ENCODE results near the gene MYLK4. TPM values are rescaled to one million over a fixed set of nuclear protein-coding genes. Genes with fewer than 3 reads are reported as not detected.

MYLK4 gene
- total and polyA plus RNA-seq, 8 donors = 0.52 to 1.8 (median 1.2) TPM

DNA sequence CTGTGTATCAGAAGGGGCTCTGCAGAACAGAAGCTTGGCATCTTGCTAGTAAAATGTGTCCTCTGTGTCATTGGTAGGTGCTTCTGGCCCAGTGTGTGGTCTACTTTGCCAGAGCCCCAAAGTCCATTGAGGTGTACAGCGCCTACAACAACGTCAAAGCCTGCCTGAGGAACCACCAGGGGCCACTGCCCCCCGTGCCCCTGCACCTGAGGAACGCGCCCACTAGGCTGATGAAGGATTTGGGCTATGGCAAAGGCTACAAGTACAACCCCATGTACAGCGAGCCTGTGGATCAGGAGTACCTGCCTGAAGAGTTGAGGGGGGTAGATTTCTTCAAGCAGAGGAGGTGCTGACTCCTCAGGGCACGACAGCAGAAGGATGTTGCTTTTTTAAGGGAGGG is 34.2 kb upstream of the MYLK4 start:
- Histone ChIP-seq H3K27ac (peak overlapping the region in 1 of 2 donors; percentile 16), H3K4me1 (peaks cover 0 to 13% of the 10 kb centered on the region in 2 donors), H3K4me3 (no peak overlapping the region), H3K9me3 (no peaks in the 10 kb centered on the region), H3K27me3 (no peaks in the 10 kb centered on the region), H3K36me3 (peaks cover 0 to 50% of the 10 kb centered on the region in 2 donors)
- TF ChIP-seq, protein P1, sequence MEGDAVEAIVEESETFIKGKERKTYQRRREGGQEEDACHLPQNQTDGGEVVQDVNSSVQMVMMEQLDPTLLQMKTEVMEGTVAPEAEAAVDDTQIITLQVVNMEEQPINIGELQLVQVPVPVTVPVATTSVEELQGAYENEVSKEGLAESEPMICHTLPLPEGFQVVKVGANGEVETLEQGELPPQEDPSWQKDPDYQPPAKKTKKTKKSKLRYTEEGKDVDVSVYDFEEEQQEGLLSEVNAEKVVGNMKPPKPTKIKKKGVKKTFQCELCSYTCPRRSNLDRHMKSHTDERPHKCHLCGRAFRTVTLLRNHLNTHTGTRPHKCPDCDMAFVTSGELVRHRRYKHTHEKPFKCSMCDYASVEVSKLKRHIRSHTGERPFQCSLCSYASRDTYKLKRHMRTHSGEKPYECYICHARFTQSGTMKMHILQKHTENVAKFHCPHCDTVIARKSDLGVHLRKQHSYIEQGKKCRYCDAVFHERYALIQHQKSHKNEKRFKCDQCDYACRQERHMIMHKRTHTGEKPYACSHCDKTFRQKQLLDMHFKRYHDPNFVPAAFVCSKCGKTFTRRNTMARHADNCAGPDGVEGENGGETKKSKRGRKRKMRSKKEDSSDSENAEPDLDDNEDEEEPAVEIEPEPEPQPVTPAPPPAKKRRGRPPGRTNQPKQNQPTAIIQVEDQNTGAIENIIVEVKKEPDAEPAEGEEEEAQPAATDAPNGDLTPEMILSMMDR (IDR thresholded peaks at IDR 0.05) = no peak
- intact Hi-C loops (cut with DNase I) = no loop called here
- DNase-seq (no peak), ATAC-seq (no peak)

DNA sequence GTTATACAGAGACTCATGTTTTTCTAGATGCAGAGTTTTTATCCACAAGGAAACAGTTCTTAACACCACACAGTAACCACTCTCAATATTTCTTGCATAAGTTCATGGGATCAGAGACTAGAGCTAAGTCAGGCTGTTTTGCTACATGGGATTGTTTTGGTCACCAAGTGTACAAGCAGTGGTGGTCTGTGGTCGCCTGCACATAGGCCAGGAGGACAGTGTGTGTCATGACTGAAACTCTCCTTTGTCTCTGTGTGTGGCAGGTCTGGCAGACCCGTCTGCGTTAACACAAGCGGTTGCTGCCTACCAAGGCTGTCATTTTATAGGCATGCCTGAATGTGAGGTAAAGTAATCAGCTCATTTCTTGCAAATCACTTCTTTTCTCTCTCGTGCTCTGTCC is 33.3 kb upstream of the MYLK4 start:
- DNase-seq (no peak), ATAC-seq (peak; percentile 6)
- H3K9me3 ChIP-seq = no peaks in the 10 kb centered on the region
- intact Hi-C loops (cut with DNase I) = no loop called here
- TF ChIP-seq, protein P1 (IDR thresholded peaks at IDR 0.05) = no peak
- no peaks in the 10 kb centered on the region for H3K27me3 ChIP-seq
- peaks cover 0 to 59% of the 10 kb centered on the region in 2 donors for H3K36me3 ChIP-seq
- H3K4me1 ChIP-seq = peaks cover 0 to 13% of the 10 kb centered on the region in 2 donors
- peak overlapping the region; percentile 11 to 16 for H3K27ac ChIP-seq
- no peak overlapping the region for H3K4me3 ChIP-seq

DNA sequence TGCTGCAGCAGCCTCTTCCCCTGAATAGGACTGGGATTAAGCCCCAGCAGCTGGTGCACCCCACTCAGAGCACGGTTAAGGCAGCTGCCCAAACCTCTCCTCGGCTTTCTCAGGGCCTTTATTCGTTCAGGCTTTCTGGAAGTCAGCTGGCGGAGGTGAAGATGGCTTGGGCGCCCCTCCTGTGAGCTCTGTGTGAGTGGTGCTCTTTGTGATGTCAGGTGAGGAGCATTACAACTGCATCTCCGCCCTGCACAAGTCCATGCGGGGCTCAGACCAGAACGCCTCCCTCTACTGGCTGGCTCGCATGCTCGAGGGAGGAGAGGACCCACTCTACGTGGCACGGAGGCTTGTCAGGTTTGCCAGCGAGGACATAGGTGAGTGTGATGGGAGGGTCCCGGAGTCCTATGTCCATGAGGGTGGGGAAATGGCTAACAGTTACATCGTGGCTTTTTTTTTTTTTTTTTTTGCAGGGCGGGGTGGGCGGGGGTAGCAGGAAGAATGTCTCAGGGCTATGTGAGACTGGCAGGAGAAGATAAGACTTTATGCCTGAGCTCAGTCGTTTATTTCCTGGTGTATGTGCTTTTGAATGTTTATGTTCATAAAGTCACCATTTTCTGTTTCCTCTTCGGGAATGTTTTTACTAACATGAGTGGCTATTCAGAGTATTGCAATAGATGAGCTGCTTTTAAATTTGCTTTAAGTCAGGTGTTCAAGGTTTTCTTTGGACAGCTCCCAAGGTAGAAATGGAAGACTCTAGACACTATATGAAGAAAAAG is 32.7 kb upstream of the MYLK4 start:
- H3K27me3 ChIP-seq = no peaks in the 10 kb centered on the region
- ATAC-seq = peak; percentile 58
- H3K27ac ChIP-seq = peak overlapping the region; percentile 11 to 58
- peaks cover 0 to 13% of the 10 kb centered on the region in 2 donors for H3K4me1 ChIP-seq
- intact Hi-C loops (cut with DNase I) = no loop called here
- TF ChIP-seq, protein P1 (IDR thresholded peaks at IDR 0.05) = no peak
- no peaks in the 10 kb centered on the region for H3K9me3 ChIP-seq
- no peak for DNase-seq
- H3K36me3 ChIP-seq = peaks cover 0 to 65% of the 10 kb centered on the region in 2 donors
- no peak overlapping the region for H3K4me3 ChIP-seq

GRCh38 chr6:2782825-2783187 is 32.1 kb upstream of the MYLK4 start:
- no peak for DNase-seq
- peak overlapping the region in 1 of 2 donors; percentile 58 for H3K27ac ChIP-seq

DNA sequence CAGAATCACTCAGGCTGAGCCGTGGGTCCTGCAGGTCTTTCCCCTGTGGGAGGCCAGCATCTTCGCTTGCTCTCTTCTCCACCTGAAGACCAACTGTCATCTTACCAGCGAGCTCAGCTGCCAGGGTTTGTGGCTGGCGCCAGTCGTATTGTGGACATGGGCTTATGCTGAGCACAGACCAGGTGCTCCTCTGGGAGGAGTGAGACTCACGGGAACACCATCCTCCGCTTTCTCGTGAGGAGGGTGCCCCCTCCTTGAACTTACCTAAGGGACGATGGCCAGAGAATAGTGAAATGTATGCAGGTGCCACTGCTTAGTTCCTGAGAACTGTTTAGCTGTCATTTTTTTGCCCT is 31.6 kb upstream of the MYLK4 start:
- DNase-seq (no peak), ATAC-seq (no peak)
- Histone ChIP-seq H3K36me3 (peaks cover 0 to 70% of the 10 kb centered on the region in 2 donors), H3K4me1 (peaks cover 0 to 13% of the 10 kb centered on the region in 2 donors), H3K27me3 (no peaks in the 10 kb centered on the region), H3K4me3 (no peak overlapping the region), H3K9me3 (no peaks in the 10 kb centered on the region), H3K27ac (no peak overlapping the region)
- intact Hi-C loops (cut with DNase I) = no loop called here
- TF ChIP-seq, protein P1 (IDR thresholded peaks at IDR 0.05) = no peak

More at GRCh38 chr6:2782825-2783187, 32.1 kb upstream of the MYLK4 start:
- Histone ChIP-seq H3K4me1 (peaks cover 0 to 13% of the 10 kb centered on the region in 2 donors), H3K9me3 (no peaks in the 10 kb centered on the region), H3K4me3 (no peak overlapping the region), H3K36me3 (peaks cover 0 to 70% of the 10 kb centered on the region in 2 donors), H3K27me3 (no peaks in the 10 kb centered on the region)
- intact Hi-C loops (cut with DNase I) = no loop called here
- TF ChIP-seq, protein P1 (IDR thresholded peaks at IDR 0.05) = no peak
- ATAC-seq = no peak

Data from left lung (tissue), 10 donors.